Hindlimb muscle (tissue), 1 donor: ENCODE measurements around the gene RFX2. TPM values are rescaled to one million over a fixed set of nuclear protein-coding genes. Genes with fewer than 3 reads are reported as not detected.

Experiments
- DNase-seq: peaks from one replicate; pipeline ENCODE4 v3.0.0-alpha.2; 2013
- polyA plus RNA-seq: library from polyadenylated mRNA; unstranded; fragments of 120-200 nt; gene quantifications from one replicate; pipeline ENCODE4 v1.2.1, GENCODE V29; 2013; ENCODE audit not compliant: insufficient read length

The RFX2 gene
- polyA plus RNA-seq, 1 donor, result 5.4 TPM

DNA sequence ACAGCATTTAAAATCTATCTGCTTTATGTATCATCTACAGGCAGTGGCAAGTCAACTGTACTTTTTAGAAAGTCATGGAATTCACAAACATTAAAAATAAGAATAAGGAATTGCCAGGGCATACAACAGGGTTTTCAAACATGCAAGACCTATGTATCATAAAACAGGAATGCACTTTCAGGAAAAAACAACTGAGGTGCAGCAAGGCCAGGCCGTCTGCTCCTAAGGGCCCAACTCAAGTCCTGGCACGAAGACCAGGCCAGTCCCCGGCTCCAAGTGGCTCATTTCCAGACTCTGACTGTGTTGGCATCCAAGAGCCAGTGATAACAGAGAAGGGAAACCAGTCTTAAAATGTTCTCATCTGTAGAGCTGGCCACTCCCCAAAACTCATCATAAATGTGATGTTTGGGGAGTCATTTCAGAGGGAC, 7.1 kb downstream of the RFX2 start:
- no peak for DNase-seq

GRCh38 chr19:6101991-6102390, 8.3 kb downstream of the RFX2 start:
- DNase-seq, result no peak

DNA sequence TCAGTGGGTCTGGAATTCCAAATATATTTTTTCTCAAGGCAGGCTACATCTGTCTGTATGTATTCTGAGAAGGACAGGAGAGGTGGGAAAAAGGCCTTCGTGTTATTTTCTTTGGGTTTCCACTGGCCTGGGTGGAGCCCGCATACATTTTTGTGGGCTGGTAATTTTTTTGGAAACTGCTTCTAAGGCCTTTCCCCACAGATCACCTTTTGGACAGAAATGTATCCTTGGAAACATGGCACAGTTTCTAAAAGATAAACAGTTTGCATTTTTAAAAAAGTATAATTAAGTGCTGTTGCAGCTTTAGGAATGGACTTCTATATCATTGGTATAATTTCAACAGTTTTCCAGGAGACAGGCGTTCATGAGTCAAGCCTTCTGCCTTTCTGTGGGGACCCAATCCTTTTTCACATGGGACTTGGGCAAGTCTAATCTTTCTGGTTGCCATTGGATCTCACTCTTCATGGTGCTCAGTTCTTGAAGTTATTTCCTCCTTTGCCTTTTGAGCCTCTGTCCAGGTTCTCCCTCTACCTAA, 8.9 kb downstream of the RFX2 start:
- no peak for DNase-seq

GRCh38 chr19:6100284-6100915, 9.9 kb downstream of the RFX2 start:
- no peak for DNase-seq

- no peak for DNase-seq
Measured at GRCh38 chr19:6099599-6099998, 10.7 kb downstream of the RFX2 start.

GRCh38 chr19:6099033-6099432, 11.3 kb downstream of the RFX2 start:
- no peak for DNase-seq

DNA sequence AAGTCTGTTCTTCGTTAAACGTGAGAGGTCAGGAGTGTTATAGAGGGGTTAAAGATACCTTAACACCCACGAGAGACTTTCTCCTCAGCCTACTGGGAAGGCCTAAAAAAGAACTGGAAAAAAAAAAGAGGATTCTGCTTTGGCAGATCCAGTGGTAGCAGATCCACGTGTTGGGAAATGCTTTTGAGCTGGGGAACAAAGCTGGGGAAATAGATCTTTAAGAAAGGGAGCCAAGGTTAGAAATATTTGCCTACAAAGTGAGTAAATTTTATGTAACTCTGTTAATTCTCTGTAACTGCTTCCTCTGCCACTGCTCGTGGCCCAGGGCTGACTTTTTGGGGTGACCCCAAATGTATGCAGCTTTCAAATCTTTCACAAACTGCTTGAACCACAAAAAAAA, 11.7 kb downstream of the RFX2 start:
- DNase-seq, result no peak

GRCh38 chr19:6097911-6098310, 12.4 kb downstream of the RFX2 start:
- DNase-seq, result no peak

- no peak for DNase-seq
Measured at GRCh38 chr19:6095760-6096159, 14.5 kb downstream of the RFX2 start.

DNA sequence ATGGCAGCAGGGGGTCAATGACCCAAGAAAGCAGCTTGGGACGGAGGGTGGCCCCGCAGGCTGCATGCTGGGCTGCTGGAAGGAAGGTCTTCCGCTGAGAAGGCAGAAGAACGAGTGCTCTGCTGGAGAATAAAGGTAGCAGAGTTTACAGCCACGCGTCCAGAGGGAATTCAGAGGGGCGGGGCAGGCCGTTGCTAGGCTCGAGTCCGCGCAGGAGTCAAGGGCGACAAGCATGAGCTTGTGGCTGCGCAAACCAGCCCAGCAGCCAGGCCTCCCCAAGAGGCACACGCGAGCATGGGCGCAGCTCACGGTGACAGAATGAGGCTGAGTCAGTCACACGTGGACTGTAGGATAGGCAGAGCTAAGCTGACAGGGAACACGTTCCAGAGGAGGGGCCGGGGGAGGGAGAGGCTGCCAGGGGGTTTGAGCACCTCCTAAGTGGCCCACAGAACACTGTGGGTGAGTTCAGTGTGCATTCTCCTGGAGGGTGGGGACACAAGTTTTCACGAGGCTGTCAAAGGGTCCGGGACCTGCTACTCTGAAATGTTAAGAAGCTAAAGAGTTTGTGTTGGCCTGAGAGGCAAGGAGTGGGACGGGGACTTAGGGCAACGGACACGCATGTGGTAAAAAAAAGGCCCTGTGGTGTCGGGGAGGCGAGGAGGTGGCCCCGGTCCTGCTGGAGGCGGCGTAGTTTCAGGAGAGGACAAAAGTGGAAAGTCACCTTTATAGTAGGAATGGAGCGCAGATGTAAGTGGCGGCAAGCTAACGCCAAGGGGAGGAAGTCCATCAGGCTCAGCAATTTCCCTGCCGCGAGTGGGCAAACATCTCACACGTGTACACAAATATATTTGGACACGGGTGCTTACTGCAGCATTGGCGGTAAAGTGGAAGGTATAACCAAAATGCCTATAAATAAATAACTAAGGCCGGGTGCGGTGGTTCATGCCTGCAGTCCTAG, 17.7 kb downstream of the RFX2 start:
- DNase-seq, result peak; percentile 67

DNA sequence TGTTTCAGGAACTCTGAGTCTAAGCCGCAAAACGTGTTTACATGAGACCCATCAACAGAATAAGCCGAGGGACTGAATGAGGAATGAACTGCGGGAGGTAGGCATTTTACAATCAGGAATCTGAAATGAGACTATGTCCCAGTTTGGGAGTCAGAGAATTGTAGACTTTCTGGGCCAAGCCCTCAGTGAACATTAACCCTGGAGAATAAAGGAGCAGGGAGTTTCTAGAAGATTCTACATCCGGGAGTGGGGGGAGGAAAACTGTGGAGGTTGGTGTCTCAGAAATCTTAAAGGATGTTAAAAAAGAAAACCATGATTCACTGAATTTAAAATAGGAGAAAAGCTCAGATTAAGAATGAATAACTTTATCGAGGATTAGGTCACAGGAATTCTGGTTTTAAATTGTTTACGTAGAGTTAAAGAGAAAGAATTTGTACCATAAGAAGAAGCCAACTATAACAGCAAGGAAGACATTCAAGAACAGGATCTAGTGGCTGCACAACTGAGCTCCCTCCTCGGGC, 18.5 kb downstream of the RFX2 start:
- no peak for DNase-seq

DNA sequence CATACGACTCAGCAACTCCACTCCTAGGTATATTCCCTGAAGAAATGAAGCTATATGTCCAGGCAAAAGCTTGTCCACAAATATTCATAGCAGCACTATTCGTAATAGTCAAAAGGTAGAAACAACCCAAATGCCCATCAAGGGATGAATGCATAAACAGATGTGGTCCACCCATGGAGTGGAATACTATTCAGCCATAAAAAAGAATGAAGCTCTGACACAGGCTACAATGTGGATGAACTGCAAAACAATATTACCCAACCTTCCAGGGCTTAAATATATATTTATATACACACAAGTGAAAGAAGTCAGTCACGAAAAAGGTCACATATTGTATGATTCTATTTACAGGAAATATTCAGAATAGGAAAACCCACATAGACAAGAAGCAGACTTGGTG, 19.7 kb downstream of the RFX2 start:
- DNase-seq, result no peak

GRCh38 chr19:6088602-6089049, 21.7 kb downstream of the RFX2 start:
- no peak for DNase-seq

DNA sequence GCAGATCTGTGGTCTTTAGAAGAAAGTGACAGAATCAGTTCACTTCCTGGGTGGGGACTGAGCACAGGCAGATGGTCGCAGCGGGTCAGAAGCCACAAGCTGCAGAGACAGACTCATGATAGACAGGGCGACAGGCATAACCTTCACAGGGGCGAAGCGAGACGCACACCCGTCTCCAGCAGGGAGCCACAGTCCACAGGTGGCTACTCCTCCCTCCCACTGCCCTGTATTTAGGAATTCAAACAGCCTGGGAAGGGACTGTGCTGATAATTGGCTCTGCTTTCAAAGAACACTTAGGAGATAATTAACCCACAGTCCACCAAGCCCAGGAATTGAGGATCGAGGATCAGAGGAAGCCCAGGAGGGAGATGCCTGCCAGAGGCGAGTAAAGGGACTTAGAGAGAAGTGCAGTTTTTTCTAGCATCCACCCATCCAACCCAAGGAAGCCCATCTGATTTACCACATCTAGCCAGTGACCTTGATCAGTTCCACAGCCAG, 23.2 kb downstream of the RFX2 start:
- no peak for DNase-seq

DNA sequence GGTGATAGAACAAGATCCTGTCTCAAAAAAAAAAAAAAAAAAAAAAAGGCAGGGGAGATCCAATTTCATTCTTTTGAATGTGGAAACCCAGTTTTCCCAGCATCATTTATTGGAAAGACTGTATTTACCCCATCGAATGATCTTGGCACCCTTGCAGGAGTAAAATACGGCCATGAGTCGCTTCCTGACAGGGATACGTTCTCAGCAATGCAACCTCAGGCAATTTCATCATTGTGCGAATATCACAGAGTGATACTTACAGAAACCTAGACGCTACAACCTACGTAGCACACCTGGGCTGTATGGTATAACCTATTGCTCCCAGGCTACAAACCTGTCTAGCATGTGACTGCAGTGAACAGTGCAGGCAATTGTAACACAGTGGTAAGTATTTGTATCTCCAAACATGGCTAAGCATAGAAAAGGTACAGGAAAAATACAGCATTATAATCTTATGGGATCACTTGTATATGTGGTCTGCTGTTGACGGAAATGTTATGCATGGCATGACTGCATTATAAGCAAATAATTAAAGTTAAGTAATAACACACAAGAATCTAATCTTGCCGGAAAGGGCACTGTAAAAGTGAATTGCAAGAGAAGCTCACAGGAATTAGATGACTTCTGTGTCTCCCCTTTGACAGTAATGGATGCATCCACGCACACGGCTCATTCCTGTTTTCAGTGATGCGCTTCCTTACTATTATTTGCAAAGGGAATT, 24.1 kb downstream of the RFX2 start:
- no peak for DNase-seq

DNA sequence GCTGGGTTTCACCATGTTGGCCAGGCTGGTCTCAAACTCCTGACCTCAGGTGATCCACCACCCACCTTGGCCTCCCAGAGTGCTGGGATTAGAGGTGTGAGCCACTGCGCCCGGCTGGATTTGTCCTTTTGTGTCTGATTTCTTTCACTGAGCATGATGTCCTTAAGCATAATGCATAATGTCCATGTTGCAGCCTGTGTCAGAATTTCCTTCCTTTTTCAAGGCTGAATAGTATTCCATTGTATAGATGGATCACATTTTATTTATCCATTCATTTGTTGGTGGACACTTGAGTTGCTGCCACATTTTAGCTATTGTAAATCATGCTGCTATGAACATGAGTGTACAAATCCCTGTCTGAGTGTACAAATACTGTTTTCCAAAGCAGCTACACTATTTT, 25.5 kb downstream of the RFX2 start:
- DNase-seq, result no peak

- DNase-seq, result no peak
Measured at GRCh38 chr19:6079107-6079506, 31.2 kb downstream of the RFX2 start.

GRCh38 chr19:6078068-6078467, 32.2 kb downstream of the RFX2 start:
- DNase-seq, result no peak

DNA sequence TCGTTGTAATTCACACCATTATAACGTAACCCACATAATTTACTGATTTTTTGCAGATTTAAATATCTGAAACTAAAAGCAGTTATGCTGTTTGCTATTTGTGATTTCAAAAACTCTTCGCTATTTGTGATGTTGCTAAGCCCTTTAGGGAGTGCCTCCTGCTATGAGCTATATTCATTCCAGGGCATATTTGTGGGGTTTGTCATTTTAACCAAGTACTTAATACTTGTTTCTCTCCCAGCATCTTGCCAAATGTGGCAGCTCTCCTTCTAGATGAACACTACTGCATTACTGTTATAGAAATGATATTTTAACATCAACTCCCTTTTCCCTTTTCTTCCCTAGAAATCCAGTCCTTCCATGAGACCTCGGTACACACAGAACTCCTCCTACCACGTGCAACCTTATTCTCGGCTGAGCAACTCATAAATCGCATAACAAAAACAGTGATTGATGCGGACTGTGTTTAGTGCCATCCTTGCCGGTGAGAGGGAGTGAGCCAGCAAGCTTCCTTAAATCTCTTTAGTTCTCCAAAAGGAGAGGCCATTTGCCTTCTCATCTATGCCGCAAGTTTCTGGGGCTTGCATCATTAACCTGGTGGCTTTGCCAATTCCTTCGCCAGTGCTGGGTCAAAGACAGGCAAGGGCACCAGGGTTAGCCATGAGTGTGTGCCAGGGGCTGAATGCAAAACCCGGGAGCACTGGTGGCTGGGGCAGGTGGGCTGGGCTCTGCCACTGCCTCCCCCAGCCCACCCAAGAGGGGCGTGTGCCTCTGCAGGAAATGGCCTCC, 33.4 kb downstream of the RFX2 start:
- no peak for DNase-seq

- no peak for DNase-seq
Measured at GRCh38 chr19:6076291-6076665, 34.0 kb downstream of the RFX2 start.

GRCh38 chr19:6074709-6075403, 35.4 kb downstream of the RFX2 start:
- DNase-seq, result no peak
